ENCODE results near the gene PPP1R13B. TPM values are rescaled to one million over a fixed set of nuclear protein-coding genes. Genes with fewer than 3 reads are reported as not detected.
A peak's percentile ranks its signal among the peaks of the same experiment; 100 is the strongest.

PPP1R13B gene
- total RNA-seq, 1 donor from 2014 or later = 32.7 TPM

DNA sequence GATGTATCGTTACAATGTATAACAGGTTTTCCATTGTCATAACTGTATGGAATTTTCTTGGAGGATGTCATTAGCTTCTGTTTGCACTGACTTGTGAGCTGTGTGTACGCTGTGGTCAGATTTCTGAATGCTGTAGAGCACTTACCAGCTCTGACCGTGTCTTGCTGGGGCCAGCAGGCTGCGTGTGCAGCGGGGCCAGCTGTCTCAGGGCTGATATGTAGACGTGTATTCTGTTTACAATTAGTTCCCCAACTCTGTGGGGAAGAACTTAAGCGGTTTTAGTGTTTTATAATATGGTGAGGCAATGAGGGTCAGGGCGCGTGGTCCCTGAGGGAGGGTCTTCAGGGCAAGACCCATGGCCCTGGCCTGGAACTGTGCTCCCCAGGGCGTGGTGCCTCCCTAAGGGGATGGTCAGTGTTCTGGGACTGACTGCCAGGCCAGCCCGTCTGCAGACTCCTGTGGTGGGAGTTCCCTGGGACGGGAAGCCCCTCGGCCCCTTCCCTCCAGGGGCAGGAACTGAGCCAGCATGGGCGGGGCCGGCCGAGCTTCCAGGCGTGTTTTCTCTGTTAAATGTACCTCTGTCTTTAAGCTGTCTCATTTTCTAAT is 150.8 kb downstream of the PPP1R13B start:
- Histone ChIP-seq H3K4me1 (peaks cover 13 to 35% of the 10 kb centered on the region in 2 donors), H3K27ac (peak overlapping the region; percentile 8 to 55), H3K27me3 (no peaks in the 10 kb centered on the region), H3K36me3 (peaks cover 50 to 74% of the 10 kb centered on the region in 2 donors), H3K9me3 (no peaks in the 10 kb centered on the region), H3K4me3 (no peak overlapping the region)
- peak in 1 of 2 donors; percentile 70 for DNase-seq (ENCODE audit: low spot score in 2 of 2)
- intact Hi-C loops (cut with DNase I) = no loop called here
- TF ChIP-seq, protein P1, sequence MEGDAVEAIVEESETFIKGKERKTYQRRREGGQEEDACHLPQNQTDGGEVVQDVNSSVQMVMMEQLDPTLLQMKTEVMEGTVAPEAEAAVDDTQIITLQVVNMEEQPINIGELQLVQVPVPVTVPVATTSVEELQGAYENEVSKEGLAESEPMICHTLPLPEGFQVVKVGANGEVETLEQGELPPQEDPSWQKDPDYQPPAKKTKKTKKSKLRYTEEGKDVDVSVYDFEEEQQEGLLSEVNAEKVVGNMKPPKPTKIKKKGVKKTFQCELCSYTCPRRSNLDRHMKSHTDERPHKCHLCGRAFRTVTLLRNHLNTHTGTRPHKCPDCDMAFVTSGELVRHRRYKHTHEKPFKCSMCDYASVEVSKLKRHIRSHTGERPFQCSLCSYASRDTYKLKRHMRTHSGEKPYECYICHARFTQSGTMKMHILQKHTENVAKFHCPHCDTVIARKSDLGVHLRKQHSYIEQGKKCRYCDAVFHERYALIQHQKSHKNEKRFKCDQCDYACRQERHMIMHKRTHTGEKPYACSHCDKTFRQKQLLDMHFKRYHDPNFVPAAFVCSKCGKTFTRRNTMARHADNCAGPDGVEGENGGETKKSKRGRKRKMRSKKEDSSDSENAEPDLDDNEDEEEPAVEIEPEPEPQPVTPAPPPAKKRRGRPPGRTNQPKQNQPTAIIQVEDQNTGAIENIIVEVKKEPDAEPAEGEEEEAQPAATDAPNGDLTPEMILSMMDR (IDR thresholded peaks at IDR 0.05) = no peak

DNA sequence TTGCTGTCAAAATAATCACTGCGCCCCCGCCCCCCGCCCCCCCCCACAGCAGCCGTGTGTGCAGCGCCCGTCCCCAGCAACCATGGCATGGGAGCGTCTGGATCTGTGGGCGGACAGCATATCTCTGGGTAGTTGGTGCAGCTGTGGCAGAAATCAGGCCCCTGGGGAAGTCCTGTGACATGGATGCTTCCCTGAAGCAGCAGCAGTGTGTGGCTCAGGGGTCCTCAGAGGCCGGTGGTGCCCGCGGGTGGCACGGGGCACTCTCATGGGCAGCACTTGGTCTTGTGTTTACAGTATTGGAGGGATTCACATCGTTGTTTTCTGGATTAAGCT is 151.3 kb downstream of the PPP1R13B start:
- Histone ChIP-seq H3K36me3 (peaks cover 49 to 72% of the 10 kb centered on the region in 2 donors), H3K4me3 (no peak overlapping the region), H3K9me3 (no peaks in the 10 kb centered on the region), H3K4me1 (peaks cover 13 to 34% of the 10 kb centered on the region in 2 donors), H3K27me3 (no peaks in the 10 kb centered on the region), H3K27ac (peak overlapping the region; percentile 8 to 55)
- no peak for DNase-seq (ENCODE audit: low spot score in 2 of 2)
- TF ChIP-seq, protein P1 (IDR thresholded peaks at IDR 0.05) = no peak
- intact Hi-C loops (cut with DNase I) = no loop called here

DNA sequence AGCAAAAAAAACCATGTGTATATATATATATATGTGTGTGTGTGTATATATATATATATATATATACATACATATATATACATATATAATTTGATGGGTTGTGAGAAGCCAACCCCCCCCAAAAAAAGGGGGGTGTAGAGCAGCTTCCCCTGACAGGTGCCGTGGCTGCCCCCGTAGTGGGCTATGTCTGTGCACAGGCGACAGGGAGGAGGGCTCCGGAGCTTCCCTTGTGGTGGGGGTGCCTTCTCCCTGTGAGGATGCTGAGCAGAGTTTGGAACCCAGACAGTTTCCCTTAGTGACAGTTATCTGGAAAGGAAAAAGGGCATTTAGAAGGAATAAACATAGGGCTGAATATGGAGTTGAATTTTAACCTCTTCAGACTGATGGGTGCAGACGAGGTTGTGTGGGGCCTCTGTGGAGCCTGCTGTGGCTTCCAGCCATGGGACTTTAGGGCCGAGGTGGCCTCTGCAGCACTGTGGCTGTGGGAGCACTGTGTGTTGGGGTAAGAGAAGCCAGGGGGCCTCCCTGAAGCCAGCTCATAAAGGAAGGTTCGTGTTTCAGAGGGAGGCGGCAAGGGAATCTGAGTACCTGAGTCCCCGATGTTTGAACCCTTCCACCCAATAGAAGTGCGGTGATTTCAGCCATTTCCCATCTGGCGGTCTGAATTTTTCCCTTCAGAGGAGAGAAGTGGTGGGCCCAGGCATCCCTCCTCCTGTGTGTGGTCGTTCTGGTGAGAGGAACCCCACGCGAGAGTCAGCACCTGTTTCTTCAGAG is 151.9 kb downstream of the PPP1R13B start:
- peaks cover 44 to 68% of the 10 kb centered on the region in 2 donors for H3K36me3 ChIP-seq
- H3K27ac ChIP-seq = peak overlapping the region; percentile 8 to 55

DNA sequence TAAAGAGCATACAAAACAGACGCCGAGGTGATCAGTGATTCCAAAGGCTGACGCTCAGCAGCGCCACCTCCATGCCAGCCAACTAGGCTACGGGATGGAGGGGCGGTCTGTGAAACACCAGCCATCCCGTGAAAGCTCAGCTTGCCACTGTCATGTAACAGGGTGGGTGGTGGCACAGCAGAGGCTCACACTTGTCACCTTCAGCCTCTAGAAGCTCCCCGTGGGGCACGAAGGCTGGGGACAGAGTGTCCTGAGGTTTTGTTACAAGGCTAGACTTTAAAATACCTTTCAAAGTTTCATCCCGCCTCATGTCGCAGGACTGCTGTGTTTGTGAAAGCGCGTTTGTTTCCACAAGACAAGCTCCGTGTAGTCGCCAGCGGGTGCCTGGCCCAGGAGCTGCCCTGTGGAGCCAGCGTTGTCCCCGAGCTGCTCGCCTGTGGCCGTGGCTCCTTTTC is 152.8 kb downstream of the PPP1R13B start:
- TF ChIP-seq, protein P1 (IDR thresholded peaks at IDR 0.05) = no peak
- no peak for DNase-seq (ENCODE audit: low spot score in 2 of 2)
- Histone ChIP-seq H3K4me1 (peaks cover 10 to 21% of the 10 kb centered on the region in 2 donors), H3K27ac (no peak overlapping the region), H3K4me3 (no peak overlapping the region), H3K36me3 (peaks cover 41 to 61% of the 10 kb centered on the region in 2 donors), H3K9me3 (no peaks in the 10 kb centered on the region), H3K27me3 (no peaks in the 10 kb centered on the region)
- intact Hi-C loops (cut with DNase I) = no loop called here

More for the DNA sequence above, 151.9 kb downstream of the PPP1R13B start:
- peaks cover 13 to 29% of the 10 kb centered on the region in 2 donors for H3K4me1 ChIP-seq
- H3K27me3 ChIP-seq = no peaks in the 10 kb centered on the region
- no peak for DNase-seq (ENCODE audit: low spot score in 2 of 2)
- TF ChIP-seq, protein P1 (IDR thresholded peaks at IDR 0.05) = no peak
- intact Hi-C loops (cut with DNase I) = no loop called here
- H3K9me3 ChIP-seq = no peaks in the 10 kb centered on the region
- no peak overlapping the region for H3K4me3 ChIP-seq

DNA sequence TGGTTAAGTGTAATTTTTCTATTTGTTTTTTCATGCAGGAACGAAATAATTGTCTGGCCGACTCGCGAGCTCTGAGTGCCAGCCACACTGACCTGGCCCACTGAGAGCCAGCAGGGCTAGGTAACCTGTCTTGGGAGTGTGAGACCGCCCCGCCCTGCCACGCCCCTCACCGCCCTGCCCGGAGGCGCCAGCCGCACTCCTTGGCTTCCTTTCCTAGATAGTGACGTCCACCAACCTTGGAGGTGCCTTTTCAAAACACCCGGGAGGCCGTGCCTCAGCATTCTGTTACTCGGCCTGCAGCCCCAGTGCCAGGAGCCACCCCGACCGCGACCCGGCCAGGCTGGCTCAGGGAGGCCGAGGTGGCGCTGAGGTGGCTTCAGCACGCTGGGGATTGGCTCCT is 153.9 kb downstream of the PPP1R13B start:
- H3K9me3 ChIP-seq = no peaks in the 10 kb centered on the region
- H3K36me3 ChIP-seq = peaks cover 30 to 55% of the 10 kb centered on the region in 2 donors
- no peak for DNase-seq (ENCODE audit: low spot score in 2 of 2)
- peaks cover 17 to 21% of the 10 kb centered on the region in 2 donors for H3K4me1 ChIP-seq
- H3K27ac ChIP-seq = no peak overlapping the region
- intact Hi-C loops (cut with DNase I) = no loop called here
- TF ChIP-seq, protein P1 (IDR thresholded peaks at IDR 0.05) = no peak
- H3K4me3 ChIP-seq = no peak overlapping the region
- no peaks in the 10 kb centered on the region for H3K27me3 ChIP-seq

All from ascending aorta (tissue), 2 donors.